ENCODE data around the gene RFC4.

The RFC4 gene

GRCh38 chr3:186742618-186743380, 63.5 kb downstream of the RFC4 start:
- DNase-seq = no peak

Data from inflammatory macrophage treated with lipopolysaccharide for 1 hour (primary cell).